ENCODE data around the gene SRPK2.

SRPK2 gene

DNA sequence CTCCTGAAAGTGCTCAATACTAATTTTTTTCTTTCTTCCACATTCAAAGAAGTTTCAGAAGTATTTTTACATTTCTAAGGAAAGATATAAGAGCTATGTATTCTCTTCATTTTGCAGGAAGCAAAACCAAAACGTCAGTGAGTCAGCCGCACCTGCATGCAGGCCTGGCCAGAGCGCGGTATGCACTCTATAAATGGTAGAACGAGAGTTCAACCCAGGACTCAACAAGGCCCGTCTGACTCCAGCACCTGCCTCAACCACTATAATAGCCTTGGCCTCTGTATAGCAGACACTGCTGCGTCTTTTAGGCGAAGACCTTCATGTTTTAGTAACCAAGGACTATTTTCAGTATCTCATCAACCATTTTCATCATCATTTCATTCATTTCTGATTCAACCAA is 261.5 kb downstream of the SRPK2 start:
- peak; percentile 45 for DNase-seq

DNA sequence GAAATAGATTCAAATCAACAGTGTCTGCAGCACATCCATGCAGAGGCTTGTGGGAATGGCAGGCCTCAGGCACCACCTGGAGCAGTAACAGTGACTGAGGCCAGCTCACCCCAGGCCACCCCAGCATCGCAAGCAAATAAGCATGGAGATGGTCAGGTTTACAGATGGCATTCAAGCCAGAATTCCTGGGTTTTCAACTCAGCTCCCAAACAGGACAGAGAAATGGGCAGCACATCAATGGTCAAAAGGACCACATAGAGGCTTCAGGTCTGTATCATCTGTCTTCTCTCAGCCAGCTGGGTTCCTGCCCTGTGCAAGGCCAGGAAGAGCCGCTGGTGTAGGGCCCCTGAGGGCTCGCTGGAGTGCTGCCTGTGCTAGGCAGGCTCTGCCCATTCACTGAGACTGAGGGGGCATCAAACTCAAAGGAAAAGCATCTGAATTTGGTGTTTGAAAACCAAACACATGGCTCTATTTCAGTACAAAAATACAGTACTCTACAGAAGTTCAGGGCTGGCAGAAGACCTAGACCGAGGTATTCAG is 262.2 kb downstream of the SRPK2 start:
- no peak for DNase-seq

DNA sequence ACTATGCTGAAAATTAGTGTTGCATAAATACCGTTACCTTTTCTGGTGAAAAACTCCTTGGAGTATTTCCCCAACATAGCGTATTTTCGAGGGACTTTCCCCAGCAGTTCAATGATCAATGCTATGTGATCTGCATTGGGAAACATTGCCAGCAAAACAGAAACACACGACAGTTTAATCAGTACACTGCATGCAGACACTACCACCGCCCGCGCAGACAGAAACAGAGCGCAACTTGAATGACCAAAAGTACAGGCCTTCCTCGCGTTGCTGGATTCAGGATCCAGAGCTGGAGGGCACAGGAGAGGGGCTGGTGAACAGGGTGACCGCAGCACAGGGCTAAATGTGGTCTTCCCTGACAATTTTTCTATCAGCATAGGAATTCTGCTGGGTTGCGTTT is 263.0 kb downstream of the SRPK2 start:
- no peak for DNase-seq

DNA sequence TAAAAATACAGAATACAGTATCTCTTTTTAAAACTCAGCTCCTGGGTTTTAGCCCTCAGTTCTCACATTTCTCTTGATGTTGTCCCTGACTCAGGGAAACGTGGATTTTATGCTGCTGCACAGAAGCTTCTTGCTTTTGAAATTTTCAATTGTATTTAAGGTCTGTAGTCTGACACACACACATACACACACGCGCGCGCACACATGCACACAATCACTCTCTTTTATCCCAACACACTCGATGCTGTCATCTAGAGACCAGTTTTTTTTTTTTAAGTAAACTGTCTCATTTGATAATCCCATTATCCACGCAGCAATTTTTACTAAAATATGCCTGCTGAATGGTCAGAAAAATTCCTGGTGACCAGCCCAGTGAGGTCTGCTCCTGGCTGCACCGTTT is 266.1 kb downstream of the SRPK2 start:
- no peak for DNase-seq

DNA sequence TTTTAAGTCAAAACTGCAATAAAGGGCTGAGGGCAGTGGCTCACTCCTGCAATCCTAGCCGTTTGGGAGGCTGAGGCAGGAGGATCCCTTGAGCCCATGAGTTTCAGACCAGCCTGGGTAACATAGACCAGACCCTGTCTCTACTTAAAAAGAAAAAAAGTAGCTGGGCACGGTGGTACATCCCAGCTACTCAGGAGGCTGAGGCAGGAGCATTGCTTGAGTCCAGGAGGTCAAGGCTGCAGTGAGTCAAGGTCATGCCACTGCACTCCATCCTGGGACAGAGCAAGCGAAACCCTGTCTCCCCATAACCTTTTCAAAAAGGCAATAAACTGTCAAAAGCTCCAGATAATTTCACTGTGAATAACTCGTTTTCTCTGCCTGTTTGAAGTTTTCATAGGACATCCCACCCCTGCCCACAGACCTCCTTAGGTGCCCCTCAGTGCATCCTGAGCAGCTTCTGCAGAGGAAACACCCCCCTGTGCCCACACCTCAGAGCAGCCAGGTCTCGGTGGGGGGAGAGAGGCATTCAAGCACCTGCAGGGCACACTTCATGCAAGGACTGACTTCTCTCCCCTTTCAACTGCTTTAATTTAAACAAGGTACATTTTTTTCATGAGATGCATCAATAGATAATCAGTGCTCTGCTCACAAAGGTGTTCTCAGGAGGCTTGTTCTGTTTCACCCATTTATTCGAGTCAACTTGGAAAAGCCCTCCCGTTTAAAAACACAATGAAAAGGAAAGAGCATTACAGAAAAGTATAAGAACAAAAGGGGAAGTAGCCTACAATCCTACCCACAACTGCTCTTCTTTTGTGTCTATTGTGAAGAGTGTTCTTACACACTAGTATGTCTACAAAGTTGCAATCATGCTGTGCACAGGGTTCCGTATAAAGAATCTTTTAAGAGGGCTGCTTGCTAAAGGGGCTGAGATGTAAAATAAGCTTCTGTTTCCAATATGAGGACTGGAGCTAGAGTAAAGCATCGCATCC is 269.8 kb downstream of the SRPK2 start:
- DNase-seq, result no peak

DNA sequence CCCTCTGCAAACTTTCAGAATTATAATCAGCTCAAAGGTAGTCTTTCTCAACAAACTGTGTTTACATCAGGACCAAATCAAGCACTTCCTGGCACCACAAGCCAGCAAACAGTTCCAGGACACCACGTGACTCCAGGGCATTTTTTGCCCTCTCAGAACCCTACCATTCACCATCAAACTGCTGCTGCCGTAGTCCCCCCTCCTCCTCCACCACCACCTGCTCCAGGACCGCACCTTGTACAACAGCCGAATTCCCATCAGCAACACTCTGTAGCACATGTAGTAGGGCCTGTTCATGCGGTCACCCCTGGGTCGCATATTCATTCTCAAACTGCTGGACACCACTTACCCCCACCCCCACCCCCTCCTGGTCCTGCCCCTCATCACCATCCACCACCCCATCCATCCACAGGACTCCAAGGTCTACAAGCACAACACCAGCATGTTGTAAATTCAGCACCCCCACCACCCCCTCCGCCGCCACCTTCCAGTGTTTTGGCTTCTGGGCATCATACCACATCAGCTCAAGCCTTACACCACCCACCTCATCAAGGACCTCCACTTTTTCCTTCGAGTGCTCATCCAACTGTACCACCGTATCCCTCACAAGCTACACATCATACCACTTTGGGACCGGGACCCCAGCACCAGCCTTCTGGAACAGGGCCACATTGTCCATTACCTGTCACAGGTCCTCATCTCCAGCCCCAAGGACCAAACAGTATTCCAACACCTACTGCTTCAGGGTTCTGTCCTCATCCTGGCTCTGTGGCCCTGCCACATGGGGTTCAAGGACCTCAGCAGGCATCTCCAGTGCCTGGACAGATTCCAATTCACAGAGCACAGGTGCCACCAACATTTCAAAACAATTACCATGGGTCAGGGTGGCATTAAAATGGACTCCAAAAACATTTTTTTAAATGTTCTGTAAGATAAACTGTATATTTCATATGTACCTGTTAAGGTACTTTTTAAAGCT is 276.0 kb downstream of the SRPK2 start:
- DNase-seq, result no peak

DNA sequence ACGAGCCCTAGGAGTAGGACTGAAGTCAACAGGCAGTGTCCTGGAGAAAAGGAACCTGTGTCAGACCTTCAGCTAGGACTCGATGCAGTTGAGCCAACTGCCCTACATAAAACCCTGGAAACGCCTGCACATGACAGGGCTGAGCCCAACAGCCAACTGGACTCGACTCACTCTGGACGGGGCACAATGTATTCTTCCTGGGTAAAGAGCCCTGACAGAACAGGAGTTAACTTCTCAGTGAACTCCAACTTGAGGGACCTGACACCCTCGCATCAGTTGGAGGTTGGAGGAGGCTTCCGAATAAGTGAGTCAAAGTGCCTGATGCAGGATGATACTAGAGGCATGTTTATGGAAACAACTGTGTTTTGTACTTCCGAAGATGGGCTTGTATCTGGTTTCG is 281.3 kb downstream of the SRPK2 start:
- DNase-seq, result no peak

DNA sequence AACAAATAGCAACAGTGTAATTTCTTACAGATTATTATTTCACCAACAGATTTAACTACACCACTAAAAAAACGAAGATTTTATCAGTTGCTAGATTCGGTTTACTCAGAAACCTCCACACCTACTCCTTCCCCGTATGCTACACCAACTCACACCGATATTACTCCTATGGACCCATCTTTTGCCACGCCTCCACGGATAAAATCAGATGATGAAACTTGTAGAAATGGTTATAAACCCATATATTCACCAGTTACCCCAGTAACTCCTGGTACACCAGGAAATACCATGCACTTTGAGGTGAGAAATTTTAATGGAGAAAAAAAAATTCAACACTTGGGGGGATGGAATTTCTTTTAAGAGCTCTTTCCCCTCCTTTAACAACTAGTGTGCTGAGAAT is 282.2 kb downstream of the SRPK2 start:
- no peak for DNase-seq

DNA sequence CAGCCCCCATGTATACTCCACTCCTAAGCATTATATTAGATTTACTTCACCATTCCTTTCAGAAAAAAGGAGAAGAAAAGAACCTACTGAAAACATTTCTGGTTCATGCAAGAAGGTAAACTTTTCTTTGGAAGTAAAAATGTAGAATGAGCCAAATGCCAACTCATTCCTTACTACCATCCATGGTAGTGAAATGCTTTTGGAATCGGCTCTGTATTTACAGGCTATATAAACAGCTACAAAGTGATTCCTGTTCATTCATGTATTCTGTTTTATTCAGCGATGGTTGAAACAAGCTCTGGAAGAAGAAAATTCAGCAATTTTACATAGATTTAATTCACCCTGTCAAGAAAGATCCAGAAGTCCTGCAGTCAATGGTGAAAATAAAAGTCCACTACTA is 283.1 kb downstream of the SRPK2 start:
- no peak for DNase-seq

DNA sequence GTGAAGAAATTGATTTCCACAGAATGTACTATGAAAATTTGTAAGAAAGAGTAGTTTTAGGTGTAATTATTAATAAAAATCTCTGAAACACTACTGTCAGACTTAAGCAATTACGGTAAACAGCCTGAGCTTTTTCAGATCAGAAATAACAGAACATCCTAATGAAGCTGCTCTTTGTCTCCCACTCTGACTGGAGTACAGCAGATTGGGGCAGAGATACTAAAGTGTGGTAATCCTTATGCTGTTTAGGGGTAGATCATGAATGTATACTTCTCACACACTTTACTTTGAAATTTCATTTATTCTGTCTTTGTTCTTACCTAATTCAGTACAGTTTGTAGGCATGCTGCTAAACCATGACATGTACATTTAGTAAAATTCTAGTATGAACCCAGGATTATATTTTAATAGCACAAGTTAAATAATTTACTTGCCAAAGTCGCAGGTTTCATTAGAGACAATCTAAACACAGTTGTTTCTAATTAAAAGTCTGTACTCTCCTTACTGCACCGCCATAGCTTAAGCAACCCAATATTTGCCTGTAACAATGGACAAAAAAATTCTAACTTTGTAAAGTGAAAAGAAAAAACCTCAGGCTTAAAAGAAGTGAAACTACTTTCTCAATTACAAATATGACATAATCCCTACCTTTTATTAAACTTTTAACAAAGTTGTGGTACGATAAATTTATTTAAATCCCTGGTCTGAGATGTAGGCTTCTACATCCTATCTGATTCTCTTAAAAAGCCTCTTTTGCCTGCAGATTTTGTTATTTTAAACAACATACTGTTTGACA is 286.0 kb downstream of the SRPK2 start:
- DNase-seq, result no peak

DNA sequence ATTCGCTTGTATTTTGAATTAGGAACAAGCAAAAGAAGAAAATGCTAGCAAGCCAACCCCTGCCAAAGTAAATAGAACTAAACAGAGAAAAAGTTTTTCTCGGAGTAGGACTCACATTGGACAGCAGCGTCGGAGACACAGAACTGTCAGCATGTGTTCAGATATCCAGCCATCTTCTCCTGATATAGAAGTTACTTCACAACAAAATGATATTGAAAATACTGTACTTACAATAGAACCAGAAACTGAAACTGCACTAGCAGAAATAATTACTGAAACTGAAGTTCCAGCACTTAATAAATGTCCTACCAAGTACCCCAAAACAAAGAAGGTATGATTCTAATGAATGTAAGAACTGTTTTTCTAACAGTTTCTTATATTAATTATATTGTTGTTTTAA is 286.9 kb downstream of the SRPK2 start:
- DNase-seq, result no peak

DNA sequence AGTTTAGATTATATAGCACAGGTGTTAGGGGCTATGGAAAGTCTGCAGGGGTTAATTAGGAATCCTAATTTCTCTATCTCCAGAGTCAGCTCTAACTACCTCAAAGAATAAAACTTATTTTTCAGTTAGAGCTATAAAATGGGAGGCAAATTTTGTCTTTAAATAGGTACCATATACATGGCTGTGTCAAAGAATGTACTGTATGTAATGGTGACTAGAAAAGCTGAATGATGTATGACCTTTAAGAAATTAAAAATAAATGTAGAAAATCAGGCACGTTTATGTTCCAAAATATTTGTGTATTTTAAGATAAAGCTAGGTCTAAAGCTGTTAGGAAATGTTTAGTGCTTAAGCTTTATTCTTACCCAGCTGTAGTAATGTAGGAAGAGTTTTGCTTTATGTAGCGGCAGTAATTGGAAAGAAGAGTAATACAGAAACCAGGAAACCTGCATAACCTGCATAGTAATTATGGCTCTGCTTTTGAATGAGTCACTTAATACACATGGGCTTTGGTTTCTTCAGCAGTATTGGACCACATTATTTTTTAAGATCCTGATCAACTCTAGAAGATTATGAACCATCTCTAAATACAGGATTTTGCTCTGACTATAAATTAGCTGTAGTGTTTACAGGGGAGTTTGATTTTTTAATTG is 289.7 kb downstream of the SRPK2 start:
- DNase-seq, result no peak

DNA sequence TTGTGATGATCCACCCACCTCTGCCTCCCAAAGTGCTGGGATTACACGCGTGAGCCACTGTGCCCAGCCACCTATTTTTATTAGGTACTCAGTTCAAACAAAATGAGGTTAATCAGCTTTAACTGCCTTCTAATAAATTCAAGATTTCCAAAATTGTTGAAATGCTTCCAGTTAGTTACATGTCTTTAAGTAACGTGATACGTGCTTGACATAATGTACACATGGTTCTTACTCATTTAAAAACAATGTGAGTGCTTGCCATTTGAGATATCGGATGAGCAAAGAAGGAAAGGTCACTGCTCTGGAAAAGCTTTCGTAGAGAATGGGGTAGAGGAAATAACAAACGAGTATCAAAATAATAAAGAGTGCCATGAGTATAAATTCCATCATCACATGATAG is 291.1 kb downstream of the SRPK2 start:
- DNase-seq, result no peak

DNA sequence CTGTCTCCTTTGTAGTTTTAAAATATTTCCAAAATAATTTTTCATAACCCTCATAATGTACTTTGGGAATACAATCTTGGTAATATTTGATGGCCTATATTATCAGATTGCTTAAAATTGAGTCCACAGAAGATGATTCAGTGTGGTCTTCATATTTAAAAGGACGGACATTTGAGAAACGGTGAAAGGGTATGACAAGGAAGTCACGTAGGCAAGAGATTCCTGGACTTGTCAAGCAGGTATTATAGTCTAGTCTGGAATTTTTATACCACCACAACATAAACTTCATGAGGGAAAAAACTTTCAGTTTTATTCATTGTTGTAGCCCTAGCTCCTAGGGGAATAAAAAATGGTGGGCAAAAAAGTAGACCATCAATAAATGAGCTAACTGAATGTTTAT is 292.4 kb downstream of the SRPK2 start:
- DNase-seq, result no peak

DNA sequence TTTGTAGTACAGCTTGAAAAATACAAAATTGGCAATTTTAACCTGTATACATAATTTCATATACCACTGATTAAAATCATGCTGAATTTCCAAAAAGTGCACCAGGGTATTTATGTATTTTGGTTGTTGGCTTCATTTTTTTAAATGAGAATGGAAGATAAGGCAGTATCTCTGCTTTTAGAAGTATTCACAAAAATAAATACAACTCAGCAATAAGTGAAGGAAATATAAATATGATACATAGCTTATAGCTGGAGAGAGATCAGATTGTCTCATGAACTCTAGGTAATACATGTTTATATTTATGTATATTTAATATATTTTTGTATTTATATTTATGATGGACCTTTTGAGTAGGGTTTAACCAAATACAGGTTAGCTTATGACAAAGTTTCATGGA is 293.8 kb downstream of the SRPK2 start:
- DNase-seq, result no peak

DNA sequence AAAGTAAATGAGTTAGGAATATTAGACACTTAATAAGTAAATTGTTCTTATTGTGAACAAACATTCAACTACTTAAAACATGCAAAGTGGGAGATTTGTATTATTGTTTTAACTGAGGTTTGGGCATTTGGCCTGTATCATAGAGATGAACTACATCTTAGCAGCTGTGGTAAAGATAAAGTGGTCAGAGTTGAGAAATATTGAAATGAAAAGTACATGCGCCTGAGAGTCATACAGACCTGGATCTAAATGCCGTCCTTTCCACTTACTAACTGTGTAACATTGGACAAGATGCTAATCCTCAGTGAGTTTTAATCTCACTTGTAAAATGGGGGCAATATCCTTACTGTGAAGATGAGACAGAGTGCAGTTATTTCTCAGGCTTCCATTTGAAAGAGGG is 300.3 kb downstream of the SRPK2 start:
- no peak for DNase-seq

DNA sequence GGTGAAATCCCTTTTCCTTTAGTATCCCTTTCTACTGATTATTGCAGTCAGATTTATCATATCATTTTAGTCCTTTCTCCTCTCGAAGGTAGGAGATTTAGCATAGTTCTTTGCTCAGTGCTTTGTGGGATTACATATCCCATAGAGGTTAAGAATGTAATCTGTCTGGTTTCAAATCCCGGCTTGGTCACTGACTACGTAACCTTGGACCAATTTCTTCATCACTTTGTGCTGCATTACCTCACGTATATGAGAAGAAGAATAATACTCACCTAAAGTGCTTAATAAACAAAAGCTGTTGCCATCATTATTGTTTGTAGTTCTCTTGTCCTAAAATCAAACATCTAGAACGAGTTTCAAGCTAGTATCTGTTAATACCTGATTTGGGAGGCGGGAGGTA is 300.7 kb downstream of the SRPK2 start:
- DNase-seq, result no peak

DNA sequence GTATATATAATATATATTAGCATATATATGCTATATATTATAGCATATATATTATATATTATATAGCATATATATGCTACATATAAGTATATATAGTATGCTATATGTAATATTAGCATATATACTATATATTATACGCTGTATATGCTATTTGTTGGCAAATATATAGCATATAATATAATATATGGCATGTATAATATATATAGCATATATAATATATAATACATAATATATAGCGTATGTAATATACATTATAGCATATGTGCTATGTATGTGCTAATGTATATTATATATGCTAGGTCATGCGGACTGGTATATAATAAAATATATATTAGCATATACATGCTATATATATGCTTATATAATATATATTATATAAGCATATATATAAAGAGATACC is 301.9 kb downstream of the SRPK2 start:
- DNase-seq, result no peak

DNA sequence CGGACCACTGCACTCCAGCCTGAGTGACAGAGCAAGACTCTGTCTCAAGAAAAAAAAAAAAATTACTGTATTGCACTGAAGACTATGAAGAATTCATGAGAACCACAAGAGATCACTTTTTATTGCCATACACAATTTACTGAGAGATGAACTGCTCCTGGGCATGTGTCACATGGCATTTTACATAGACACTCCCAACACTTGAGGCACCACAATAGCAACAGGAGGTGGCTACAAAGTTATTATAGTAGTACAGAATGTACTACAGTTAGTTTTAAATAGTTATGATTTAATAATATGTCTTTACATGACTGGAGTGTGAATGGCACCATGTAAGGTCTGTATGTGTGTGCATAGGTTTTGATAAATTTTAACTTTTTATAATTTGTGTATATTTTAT is 304.1 kb downstream of the SRPK2 start:
- DNase-seq, result no peak

DNA sequence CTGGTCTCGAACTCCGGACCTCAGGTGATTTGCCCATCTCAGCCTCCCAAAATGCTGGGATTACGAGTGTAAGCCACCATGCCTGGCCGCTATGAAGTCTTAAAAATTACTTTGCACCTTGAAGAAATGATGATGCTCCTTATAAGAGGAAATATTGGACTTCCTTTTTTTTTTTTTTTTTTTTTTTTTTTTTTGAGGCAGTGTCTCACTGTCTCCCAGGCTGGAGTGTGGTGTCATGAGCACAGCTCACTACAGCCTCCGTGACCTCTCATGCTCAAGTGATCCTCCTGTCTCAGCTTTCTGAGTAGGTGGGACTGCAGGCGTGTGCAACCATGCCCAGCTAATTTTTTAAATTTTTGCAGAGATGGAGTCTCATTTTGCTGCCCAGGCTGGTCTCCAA is 309.4 kb downstream of the SRPK2 start:
- DNase-seq, result no peak

DNA sequence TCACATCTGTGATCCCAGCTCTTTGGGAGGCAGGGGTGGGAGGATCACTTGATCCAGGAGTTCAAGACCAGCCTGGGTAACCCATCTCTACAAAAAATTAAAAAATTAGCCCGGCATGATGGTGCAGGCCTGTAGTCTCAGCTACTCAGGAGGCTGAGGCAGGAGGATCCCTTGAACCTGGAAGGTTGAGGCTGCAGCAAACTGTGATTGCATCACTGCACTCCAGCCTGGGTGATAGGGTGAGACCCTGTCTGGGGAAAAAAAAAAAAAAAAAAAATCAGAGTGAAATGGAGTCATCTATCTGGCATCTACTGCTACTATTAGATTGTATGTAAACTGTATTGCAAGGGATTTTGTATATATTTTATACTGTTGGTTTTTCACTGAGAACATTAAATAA is 315.6 kb downstream of the SRPK2 start:
- DNase-seq, result no peak

DNA sequence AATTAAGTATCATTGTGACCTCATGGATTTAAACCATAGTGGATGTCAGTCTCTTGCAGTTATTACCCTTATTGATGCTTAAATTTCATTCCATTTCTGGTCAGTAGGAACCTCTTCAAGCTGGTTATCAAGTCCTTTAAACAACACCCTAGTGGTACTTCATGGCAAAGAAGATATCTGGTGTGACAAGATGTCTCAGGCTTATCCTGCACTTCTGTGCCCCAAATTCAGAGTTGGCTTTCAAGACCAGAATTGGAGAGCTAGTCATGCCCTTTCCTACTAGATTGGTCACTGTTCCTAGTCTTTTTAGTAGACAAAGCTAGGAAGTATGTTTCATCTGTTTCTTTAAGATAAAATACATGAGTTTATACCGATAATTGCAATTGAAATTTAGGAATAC is 319.8 kb downstream of the SRPK2 start:
- DNase-seq, result no peak

Measured in stimulated activated CD8-positive, alpha-beta memory T cell treated with anti-CD3 and anti-CD28 coated beads, Interleukin-4, amount 100 ng/mL, for 48 hours (primary cell).